Colonic mucosa (tissue), 4 donors: ENCODE measurements around the gene SVEP1. TPM values are rescaled to one million over a fixed set of nuclear protein-coding genes. Genes with fewer than 3 reads are reported as not detected.
A peak's percentile ranks its signal among the peaks of the same experiment; 100 is the strongest.

ENCODE experiments used
- DNase-seq: peaks from one replicate; pipeline ENCODE4 v3.0.0-alpha.2; 2020
- H3K27ac ChIP-seq: fragments of 200-600 bp; one replicate; pipeline ENCODE4 v1.8.0; 2021
- H3K27me3 ChIP-seq: fragments of 200-600 bp; one replicate; pipeline ENCODE4 v1.8.0; 2021
- H3K36me3 ChIP-seq: fragments of 200-600 bp; one replicate; pipeline ENCODE4 v1.8.0; 2021
- H3K4me1 ChIP-seq: fragments of 200-600 bp; one replicate; pipeline ENCODE4 v1.8.0; 2021; ENCODE audit warnings: mild to moderate bottlenecking
- H3K4me3 ChIP-seq: fragments of 200-600 bp; one replicate; pipeline ENCODE4 v1.8.0; 2021
- H3K9ac ChIP-seq, 2 donors: one replicate each; pipeline ENCODE4 v1.7.0; 2013; ENCODE audit warnings: control low read depth in 2 of 2, low read depth in 2 of 2, low read length in 2 of 2
- H3K9me3 ChIP-seq: fragments of 200-600 bp; one replicate; pipeline ENCODE4 v1.8.0; 2021
- CTCF ChIP-seq: fragments of 200-600 bp; IDR thresholded peaks from one replicate; pipeline ENCODE4 v1.8.0; 2022; ENCODE audit warnings: antibody characterized with exemption, mild to moderate bottlenecking
- intact Hi-C: fragments of 100-400 bp; cut with DNase I; formaldehyde crosslinking; loops from one replicate; pipeline ENCODE4 v1.14.1; 2022
- total RNA-seq, 2 donors: library from RNA; stranded (reverse); fragmentation: NEBNext Ultra II Directional in 1 of 2; extraction: Animal tissue kit (Norgen Biotek cat#: 25700) in 1 of 2; gene quantifications; one replicate each; pipeline ENCODE4 v1.2.1, GENCODE V29; 2021
- donor health status: healthy.
- donor health status: DM: no; HTN: no; CAD: no.
- donor health status: DM: no; HTN: no; CAD: no.

The SVEP1 gene
- total RNA-seq, 2 donors from 2014 or later = 2.1 to 9.7 TPM

- no peaks in the 10 kb centered on the region for H3K4me1 ChIP-seq
- no peak overlapping the region for H3K4me3 ChIP-seq
- no peaks in the 10 kb centered on the region for H3K9me3 ChIP-seq
- no peaks in the 10 kb centered on the region for H3K36me3 ChIP-seq
- no peak overlapping the region for H3K27ac ChIP-seq
- peak; percentile 26 for TF ChIP-seq CTCF
- no peaks in the 10 kb centered on the region for H3K27me3 ChIP-seq
- no peak overlapping the region for H3K9ac ChIP-seq
- no peak for DNase-seq
- intact Hi-C loops = loop anchor here (5.0 kb wide), 2 partner anchors 196 to 244 kb away; no protein-coding TSS in a partner anchor
Observed at GRCh38 chr9:110426052-110426709, 153.4 kb downstream of the SVEP1 start.

GRCh38 chr9:110414471-110414870, 165.1 kb downstream of the SVEP1 start:
- no peak for DNase-seq
- H3K36me3 ChIP-seq = no peaks in the 10 kb centered on the region
- no peak overlapping the region for H3K27ac ChIP-seq
- no peaks in the 10 kb centered on the region for H3K9me3 ChIP-seq
- no peak overlapping the region for H3K9ac ChIP-seq
- H3K27me3 ChIP-seq = no peaks in the 10 kb centered on the region
- H3K4me3 ChIP-seq = no peak overlapping the region
- H3K4me1 ChIP-seq = no peaks in the 10 kb centered on the region
- intact Hi-C loops = no loop called here
- TF ChIP-seq CTCF = no peak

- H3K4me1 ChIP-seq = no peaks in the 10 kb centered on the region
- no peaks in the 10 kb centered on the region for H3K27me3 ChIP-seq
- no peaks in the 10 kb centered on the region for H3K36me3 ChIP-seq
- no peak overlapping the region for H3K27ac ChIP-seq
- no peaks in the 10 kb centered on the region for H3K9me3 ChIP-seq
- H3K9ac ChIP-seq = no peak overlapping the region
- no peak for TF ChIP-seq CTCF
- intact Hi-C loops = no loop called here
- H3K4me3 ChIP-seq = no peak overlapping the region
- no peak for DNase-seq
Observed at GRCh38 chr9:110410961-110411360, 168.6 kb downstream of the SVEP1 start.

GRCh38 chr9:110408598-110408997, 170.9 kb downstream of the SVEP1 start:
- no peaks in the 10 kb centered on the region for H3K27me3 ChIP-seq
- no peaks in the 10 kb centered on the region for H3K4me1 ChIP-seq
- intact Hi-C loops = no loop called here
- H3K9me3 ChIP-seq = no peaks in the 10 kb centered on the region
- DNase-seq = no peak
- H3K4me3 ChIP-seq = no peak overlapping the region
- no peak for TF ChIP-seq CTCF
- no peak overlapping the region for H3K27ac ChIP-seq
- no peak overlapping the region for H3K9ac ChIP-seq
- no peaks in the 10 kb centered on the region for H3K36me3 ChIP-seq

- no peak for DNase-seq
- Histone ChIP-seq H3K9ac (no peak overlapping the region), H3K27ac (no peak overlapping the region), H3K9me3 (no peaks in the 10 kb centered on the region), H3K4me1 (no peaks in the 10 kb centered on the region), H3K36me3 (no peaks in the 10 kb centered on the region), H3K27me3 (no peaks in the 10 kb centered on the region), H3K4me3 (no peak overlapping the region)
- no peak for TF ChIP-seq CTCF
- intact Hi-C loops = no loop called here
Observed at GRCh38 chr9:110405858-110406443, 173.6 kb downstream of the SVEP1 start.
